Stimulated activated CD8-positive, alpha-beta memory T cell treated with anti-CD3 and anti-CD28 coated beads, Interleukin-15, amount 100 ng/mL, for 24 hours (primary cell): ENCODE data around the gene AXIN1.

ENCODE experiments used
- DNase-seq: peaks from one replicate; pipeline ENCODE4 v3.0.0-alpha.2; 2020; ENCODE audit warnings: low read depth

Gene AXIN1

GRCh38 chr16:240559-240958 lies 112.0 kb downstream of the AXIN1 start:
- no peak for DNase-seq

GRCh38 chr16:239948-240277 lies 112.6 kb downstream of the AXIN1 start:
- DNase-seq: no peak
